GM12878 (cell line): ENCODE results near the gene LARP6. TPM values are rescaled to one million over a fixed set of nuclear protein-coding genes. Genes with fewer than 3 reads are reported as not detected.

ENCODE experiments used
- ATAC-seq: fragments of 200-7000 bp; cut with Tn5 transposase; 3 replicates; pipeline ENCODE4 v1.9.1; 2020; ENCODE audit warnings: mild to moderate bottlenecking, moderate library complexity
- BruUV-seq: library from RNA; stranded (reverse); fragments of 400-500 nt; replicated peaks from 2 replicates; lab custom pipeline; 2021; lab: Mats Ljungman, UMichigan
- CTCF ChIA-PET: fragments of 300-600 bp; sonication (Branson Sonifier 250); formaldehyde crosslinking; extraction: SDS; loops from one replicate; lab custom pipeline; 2021; ENCODE audit warnings: inconsistent platforms; lab: Yijun Ruan, JAX
- POLR2A ChIA-PET: fragments of 350-600 bp; formaldehyde crosslinking; extraction: SDS; loops from one replicate; lab custom pipeline; 2021; ENCODE audit warnings: inconsistent platforms; lab: Charles Lee
- RAD21 ChIA-PET: fragments of 300-600 bp; sonication (Branson Sonifier 250); formaldehyde crosslinking; loops from one replicate; lab custom pipeline; 2023; ENCODE audit warnings: antibody characterized with exemption; ENCODE audit not compliant: unreplicated experiment; lab: Charles Lee
- SMC1A ChIA-PET: fragments of 300-600 bp; sonication (Branson Sonifier 250); formaldehyde crosslinking; loops from one replicate; lab custom pipeline; 2023; ENCODE audit not compliant: unreplicated experiment, uncharacterized antibody; lab: Charles Lee
- DNase-seq: peaks from one replicate; pipeline ENCODE4 v3.0.0-alpha.2; 2011; ENCODE audit warnings: low read depth, low spot score
- FAIRE-seq: peaks from 3 replicates; lab custom pipeline; 2011; peaks lifted over from hg19 to GRCh38; lab: Jason Lieb, UNC
- H2AFZ ChIP-seq: 2 replicates; pipeline ENCODE4 v1.6.0; 2011; ENCODE audit warnings: low read depth, low read length, control low read depth; ENCODE audit not compliant: control insufficient read depth
- H3K27ac ChIP-seq: 2 replicates; pipeline ENCODE4 v1.5.1; 2011; ENCODE audit warnings: control low read depth; ENCODE audit not compliant: control insufficient read depth, insufficient read depth
- H3K27me3 ChIP-seq, 2 experiments: replicated peaks in 1 of 2; 2 replicates each; pipeline versions ENCODE4 v1.6.0 to v1.6.1; 2011; ENCODE audit warnings: low read length in 1 of 2; ENCODE audit not compliant: control insufficient read depth in 2 of 2, insufficient read depth in 2 of 2
- H3K36me3 ChIP-seq, 2 experiments: 2 replicates each; pipeline ENCODE4 v1.5.1; 2011; ENCODE audit warnings: low read length in 1 of 2; ENCODE audit not compliant: control insufficient read depth in 2 of 2, insufficient read depth in 2 of 2
- H3K4me1 ChIP-seq: 2 replicates; pipeline ENCODE4 v1.6.1; 2011; ENCODE audit warnings: mild to moderate bottlenecking, low read length, moderate library complexity, mixed read lengths; ENCODE audit not compliant: control insufficient read depth, insufficient read depth
- H3K4me2 ChIP-seq: 2 replicates; pipeline ENCODE4 v1.6.0; 2011; ENCODE audit warnings: control low read depth; ENCODE audit not compliant: control insufficient read depth, insufficient read depth
- H3K4me3 ChIP-seq: fragments of 200-600 bp; sonication (generic); 2 replicates; pipeline ENCODE4 v1.5.1; 2016
- H3K79me2 ChIP-seq: 2 replicates; pipeline ENCODE4 v1.6.0; 2011; ENCODE audit warnings: low read length; ENCODE audit not compliant: control insufficient read depth, insufficient read depth
- H3K9ac ChIP-seq: 2 replicates; pipeline ENCODE4 v1.8.0; 2011; ENCODE audit warnings: low read length, control low read depth, mixed read lengths; ENCODE audit not compliant: control insufficient read depth, insufficient read depth
- H3K9me3 ChIP-seq: replicated peaks from 3 replicates; pipeline ENCODE4 v1.5.1; 2011; ENCODE audit warnings: mild to moderate bottlenecking, low read length; ENCODE audit not compliant: control insufficient read depth, insufficient read depth
- H4K20me1 ChIP-seq: 2 replicates; pipeline ENCODE4 v1.6.0; 2011; ENCODE audit not compliant: control insufficient read depth, insufficient read depth
- ETV6 ChIP-seq, 2 experiments: fragments of 450-650 bp in 1 of 2; IDR thresholded peaks in 1 of 2; conservative IDR thresholded peaks in 1 of 2; 2 replicates each; pipeline ENCODE4 v1.6.1; 2014; ENCODE audit warnings: antibody characterized with exemption in 1 of 2, borderline replicate concordance in 1 of 2, low read depth in 1 of 2, mild to moderate bottlenecking in 1 of 2, moderate library complexity in 1 of 2
- HCFC1 ChIP-seq: fragments of 150-350 bp; IDR thresholded peaks from 2 replicates; pipeline ENCODE4 v1.6.1; 2014; ENCODE audit warnings: low read length
- HDAC2 ChIP-seq: fragments of 200-600 bp; sonication (generic); IDR thresholded peaks from 2 replicates; pipeline ENCODE4 v1.6.1; 2017
- HDGF ChIP-seq: fragments of 450-650 bp; IDR thresholded peaks from 2 replicates; pipeline ENCODE4 v1.6.1; 2016; ENCODE audit warnings: antibody characterized with exemption
- IKZF2 ChIP-seq, 2 experiments: fragments of 450-650 bp; IDR thresholded peaks; 2 replicates each; pipeline ENCODE4 v1.6.1; 2017; ENCODE audit warnings: mild to moderate bottlenecking in 2 of 2, moderate library complexity in 2 of 2
- KAT2A ChIP-seq: conservative IDR thresholded peaks from 2 replicates; pipeline ENCODE4 v1.6.1; 2011; ENCODE audit warnings: low read depth, low read length; ENCODE audit not compliant: control insufficient read depth
- MTA3 ChIP-seq: IDR thresholded peaks from 2 replicates; pipeline ENCODE4 v1.6.1; 2012; ENCODE audit warnings: low read length, inconsistent platforms, borderline replicate concordance
- MXI1 ChIP-seq: fragments of 150-350 bp; IDR thresholded peaks from 2 replicates; pipeline ENCODE4 v1.6.1; 2011; ENCODE audit warnings: low read depth, mild to moderate bottlenecking, inconsistent platforms, low read length, improper control_type of control experiment
- POU2F2 ChIP-seq: IDR thresholded peaks from 3 replicates; pipeline ENCODE4 v1.6.1; 2011; ENCODE audit warnings: low read depth, mild to moderate bottlenecking, low read length, borderline replicate concordance
- RFX5 ChIP-seq: IDR thresholded peaks from 2 replicates; pipeline ENCODE4 v1.6.1; 2011; ENCODE audit warnings: low read depth, low read length, improper control_type of control experiment
- SIX5 ChIP-seq: IDR thresholded peaks from 2 replicates; pipeline ENCODE4 v1.6.1; 2011; ENCODE audit warnings: mild to moderate bottlenecking, low read depth, low read length, moderate library complexity; ENCODE audit not compliant: severe bottlenecking
- WGBS: methylation state at CpG from one replicate; pipeline ENCODE4 v1.1.6; 2016; ENCODE audit warnings: low lambda C conversion rate; ENCODE audit not compliant: insufficient replicate concordance, insufficient coverage; ENCODE audit errors: missing lambda C conversion rate; 5-methylcytosine and 5-hydroxymethylcytosine counted together
- in situ Hi-C: fragments of 300-500 bp; cut with MboI; formaldehyde crosslinking; loops from 9 replicates; pipeline ENCODE4 v1.14.3; 2018; ENCODE audit warnings: mixed read lengths
- intact Hi-C: fragments of 100-400 bp; cut with micrococcal nuclease; formaldehyde crosslinking; loops from one replicate; pipeline ENCODE4 v1.14.2; 2022; ENCODE audit not compliant: unreplicated experiment
- polyA plus RNA-seq, 11 experiments: library from polyadenylated mRNA; depleted of rRNA in 4 of 11; unstranded in 6 of 11; stranded (reverse) in 5 of 11; fragments of >200 nt; fragmentation: Nextera tagmentation in 4 of 11; fragmentation: Illumina TruSeq in 1 of 11; extraction: Ambion mirVana in 4 of 11; extraction: Trizol in 1 of 11; gene quantifications; 1 replicate in 1 of 11; 2 replicates in 10 of 11; pipeline versions ENCODE4 v1.2.1 to v1.2.3, GENCODE V29; 2011 to 2016; ENCODE audit warnings: inconsistent platforms in 2 of 11, missing spikeins in 2 of 11, low read depth in 1 of 11
- total RNA-seq, 4 experiments: library from RNA; depleted of rRNA in 3 of 4; stranded (reverse); fragments of >200 nt in 3 of 4; fragmentation: Illumina TruSeq in 1 of 4; extraction: Trizol in 1 of 4; gene quantifications; 2 replicates each; pipeline versions ENCODE4 v1.2.1 to v1.2.3, GENCODE V29; 2013 to 2021
- TF ChIP-seq, protein P1 (sequence below): fragments of 450-650 bp; IDR thresholded peaks from 2 replicates; pipeline ENCODE4 v1.6.1; 2016; ENCODE audit warnings: mild to moderate bottlenecking, moderate library complexity, borderline replicate concordance
- TF ChIP-seq, protein P2 (sequence below): IDR thresholded peaks from 2 replicates; pipeline ENCODE4 v1.6.1; 2011; ENCODE audit warnings: borderline replicate concordance, low read depth, mild to moderate bottlenecking, moderate library complexity, mixed read lengths, low read length; ENCODE audit not compliant: insufficient read depth; ENCODE audit errors: extremely low read length

LARP6 gene
- total and polyA plus RNA-seq, 10 of the 15 experiments (the other 5 are each of a cell fraction or from before 2014, with no cell fraction given): 0.74 to 14.6 (median 3.9) TPM

DNA sequence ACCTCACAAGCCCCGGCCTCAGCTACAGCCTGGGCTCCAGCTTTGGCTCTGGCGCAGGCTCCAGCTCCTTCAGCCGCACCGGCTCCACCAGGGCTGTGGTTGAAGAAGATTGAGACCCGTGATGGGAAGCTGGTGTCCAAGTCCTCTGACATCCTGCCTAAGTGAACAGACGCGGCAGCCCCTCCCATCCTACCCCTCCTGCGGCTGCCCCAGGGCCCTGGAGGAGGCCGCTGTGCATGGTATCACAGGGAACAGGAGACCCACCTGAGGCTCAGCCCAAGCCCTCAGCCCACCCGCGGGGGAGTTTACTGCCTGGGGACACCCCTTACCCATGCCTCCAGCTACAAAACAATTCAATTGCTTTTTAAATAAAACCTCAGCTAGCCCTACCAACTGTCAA lies 6.0 kb upstream of the LARP6 start:
- RAD21 ChIA-PET: no interaction called here
- Histone ChIP-seq H2AFZ (no peak overlapping the region), H3K4me3 (no peak overlapping the region), H3K27me3 (no peaks in the 10 kb centered on the region; a peak in 1 of 4 replicates), H3K27ac (no peak overlapping the region), H3K4me2 (no peak overlapping the region), H3K4me1 (peaks cover 2% of the 10 kb centered on the region; the same call in 1 of the 2 replicates), H4K20me1 (no peaks in the 10 kb centered on the region), H3K79me2 (no peaks in the 10 kb centered on the region), H3K9ac (no peak overlapping the region), H3K36me3 (no peaks in the 10 kb centered on the region), H3K9me3 (no peaks in the 10 kb centered on the region)
- CTCF ChIA-PET: no interaction called here
- POLR2A ChIA-PET: no interaction called here
- in situ Hi-C loops (no loop called here), intact Hi-C loops (no loop called here)
- no peak for TF ChIP-seq MXI1
- TF ChIP-seq ETV6 (conservative IDR thresholded peaks at IDR 0.05 in 1 of 2, IDR thresholded peaks at IDR 0.05 in 1 of 2; ENCODE audit: borderline replicate concordance in 1 of 2, low read depth in 1 of 2): no peak
- no peak for TF ChIP-seq IKZF2 (IDR thresholded peaks at IDR 0.05)
- TF ChIP-seq KAT2A: no peak
- TF ChIP-seq POU2F2: no peak
- TF ChIP-seq, protein P1, sequence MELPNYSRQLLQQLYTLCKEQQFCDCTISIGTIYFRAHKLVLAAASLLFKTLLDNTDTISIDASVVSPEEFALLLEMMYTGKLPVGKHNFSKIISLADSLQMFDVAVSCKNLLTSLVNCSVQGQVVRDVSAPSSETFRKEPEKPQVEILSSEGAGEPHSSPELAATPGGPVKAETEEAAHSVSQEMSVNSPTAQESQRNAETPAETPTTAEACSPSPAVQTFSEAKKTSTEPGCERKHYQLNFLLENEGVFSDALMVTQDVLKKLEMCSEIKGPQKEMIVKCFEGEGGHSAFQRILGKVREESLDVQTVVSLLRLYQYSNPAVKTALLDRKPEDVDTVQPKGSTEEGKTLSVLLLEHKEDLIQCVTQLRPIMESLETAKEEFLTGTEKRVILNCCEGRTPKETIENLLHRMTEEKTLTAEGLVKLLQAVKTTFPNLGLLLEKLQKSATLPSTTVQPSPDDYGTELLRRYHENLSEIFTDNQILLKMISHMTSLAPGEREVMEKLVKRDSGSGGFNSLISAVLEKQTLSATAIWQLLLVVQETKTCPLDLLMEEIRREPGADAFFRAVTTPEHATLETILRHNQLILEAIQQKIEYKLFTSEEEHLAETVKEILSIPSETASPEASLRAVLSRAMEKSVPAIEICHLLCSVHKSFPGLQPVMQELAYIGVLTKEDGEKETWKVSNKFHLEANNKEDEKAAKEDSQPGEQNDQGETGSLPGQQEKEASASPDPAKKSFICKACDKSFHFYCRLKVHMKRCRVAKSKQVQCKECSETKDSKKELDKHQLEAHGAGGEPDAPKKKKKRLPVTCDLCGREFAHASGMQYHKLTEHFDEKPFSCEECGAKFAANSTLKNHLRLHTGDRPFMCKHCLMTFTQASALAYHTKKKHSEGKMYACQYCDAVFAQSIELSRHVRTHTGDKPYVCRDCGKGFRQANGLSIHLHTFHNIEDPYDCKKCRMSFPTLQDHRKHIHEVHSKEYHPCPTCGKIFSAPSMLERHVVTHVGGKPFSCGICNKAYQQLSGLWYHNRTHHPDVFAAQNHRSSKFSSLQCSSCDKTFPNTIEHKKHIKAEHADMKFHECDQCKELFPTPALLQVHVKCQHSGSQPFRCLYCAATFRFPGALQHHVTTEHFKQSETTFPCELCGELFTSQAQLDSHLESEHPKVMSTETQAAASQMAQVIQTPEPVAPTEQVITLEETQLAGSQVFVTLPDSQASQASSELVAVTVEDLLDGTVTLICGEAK: no peak
- no peak for TF ChIP-seq MTA3
- no peak for TF ChIP-seq HDGF
- TF ChIP-seq, protein P2, sequence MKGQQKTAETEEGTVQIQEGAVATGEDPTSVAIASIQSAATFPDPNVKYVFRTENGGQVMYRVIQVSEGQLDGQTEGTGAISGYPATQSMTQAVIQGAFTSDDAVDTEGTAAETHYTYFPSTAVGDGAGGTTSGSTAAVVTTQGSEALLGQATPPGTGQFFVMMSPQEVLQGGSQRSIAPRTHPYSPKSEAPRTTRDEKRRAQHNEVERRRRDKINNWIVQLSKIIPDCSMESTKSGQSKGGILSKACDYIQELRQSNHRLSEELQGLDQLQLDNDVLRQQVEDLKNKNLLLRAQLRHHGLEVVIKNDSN: no peak
- no peak for TF ChIP-seq HDAC2
- TF ChIP-seq HCFC1: no peak
- no peak for TF ChIP-seq SIX5
- TF ChIP-seq RFX5: no peak
- DNase-seq (no peak), ATAC-seq (no peak), FAIRE-seq (no peak)
- SMC1A ChIA-PET: interaction anchor here (0.8 kb wide), 1 partner anchor 14 kb away, joined by 5 read pairs; no protein-coding TSS in a partner anchor
- WGBS: 77% methylated on average over 11 of the region's 11 CpGs
- no TSS peak for BruUV-seq
